Fibroblast of lung (primary cell): ENCODE results near the gene HIF1AN.

Experiments
- EZH2 ChIP-seq: IDR thresholded peaks from 2 replicates; pipeline ENCODE4 v1.5.1; 2012; ENCODE audit warnings: low read length, control low read depth, mild to moderate bottlenecking; ENCODE audit errors: missing control alignments
- TF ChIP-seq, protein P1 (sequence below), 2 donors: IDR thresholded peaks in 1 of 2; conservative IDR thresholded peaks in 1 of 2; 1 replicate in 1 of 2; 2 replicates in 1 of 2; pipeline ENCODE4 v1.5.1; 2011 to 2012; ENCODE audit warnings: low read length in 2 of 2, control low read depth in 1 of 2, inconsistent platforms in 1 of 2, low read depth in 1 of 2, mild to moderate bottlenecking in 1 of 2

- TF ChIP-seq, protein P1, sequence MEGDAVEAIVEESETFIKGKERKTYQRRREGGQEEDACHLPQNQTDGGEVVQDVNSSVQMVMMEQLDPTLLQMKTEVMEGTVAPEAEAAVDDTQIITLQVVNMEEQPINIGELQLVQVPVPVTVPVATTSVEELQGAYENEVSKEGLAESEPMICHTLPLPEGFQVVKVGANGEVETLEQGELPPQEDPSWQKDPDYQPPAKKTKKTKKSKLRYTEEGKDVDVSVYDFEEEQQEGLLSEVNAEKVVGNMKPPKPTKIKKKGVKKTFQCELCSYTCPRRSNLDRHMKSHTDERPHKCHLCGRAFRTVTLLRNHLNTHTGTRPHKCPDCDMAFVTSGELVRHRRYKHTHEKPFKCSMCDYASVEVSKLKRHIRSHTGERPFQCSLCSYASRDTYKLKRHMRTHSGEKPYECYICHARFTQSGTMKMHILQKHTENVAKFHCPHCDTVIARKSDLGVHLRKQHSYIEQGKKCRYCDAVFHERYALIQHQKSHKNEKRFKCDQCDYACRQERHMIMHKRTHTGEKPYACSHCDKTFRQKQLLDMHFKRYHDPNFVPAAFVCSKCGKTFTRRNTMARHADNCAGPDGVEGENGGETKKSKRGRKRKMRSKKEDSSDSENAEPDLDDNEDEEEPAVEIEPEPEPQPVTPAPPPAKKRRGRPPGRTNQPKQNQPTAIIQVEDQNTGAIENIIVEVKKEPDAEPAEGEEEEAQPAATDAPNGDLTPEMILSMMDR (conservative IDR thresholded peaks at IDR 0.05 in 1 of 2, IDR thresholded peaks at IDR 0.05 in 1 of 2; ENCODE audit: low read depth in 1 of 2, low read length in 2 of 2): no peak
- no peak for TF ChIP-seq EZH2
Observed at GRCh38 chr10:100505164-100505563, 30.6 kb upstream of the HIF1AN start.
